ENCODE data around the gene ONECUT3.

DNA sequence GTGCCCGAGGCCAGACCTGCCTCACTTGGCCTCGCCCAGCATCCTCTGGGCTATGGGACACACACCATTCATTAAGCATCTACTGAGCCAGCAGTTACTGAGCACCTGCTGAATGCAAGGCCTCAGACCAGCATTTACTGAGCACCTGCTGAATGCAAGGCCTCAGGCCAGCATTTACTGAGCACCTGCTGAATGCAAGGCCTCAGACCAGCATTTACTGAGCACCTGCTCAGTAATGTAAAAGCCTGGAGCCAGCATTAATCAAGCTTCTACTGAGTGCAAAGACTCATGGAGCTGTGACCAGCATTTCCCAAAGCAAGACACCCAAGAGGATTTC, 55.1 kb downstream of the ONECUT3 start:
- TF ChIP-seq CTCF (conservative IDR thresholded peaks at IDR 0.05; ENCODE audit: low read length) = no peak
- no peak for TF ChIP-seq EZH2phosphoT487 (IDR thresholded peaks at IDR 0.05; ENCODE audit: borderline replicate concordance)

Data from Loucy (cell line).